Stimulated activated CD8-positive, alpha-beta memory T cell treated with anti-CD3 and anti-CD28 coated beads, Interleukin-4, amount 100 ng/mL, for 24 hours (primary cell): Measurements from ENCODE around the gene SIM2.

Experiments used
- DNase-seq: peaks from one replicate; pipeline ENCODE4 v3.0.0-alpha.2; 2020; ENCODE audit warnings: low read depth

SIM2 gene

DNA sequence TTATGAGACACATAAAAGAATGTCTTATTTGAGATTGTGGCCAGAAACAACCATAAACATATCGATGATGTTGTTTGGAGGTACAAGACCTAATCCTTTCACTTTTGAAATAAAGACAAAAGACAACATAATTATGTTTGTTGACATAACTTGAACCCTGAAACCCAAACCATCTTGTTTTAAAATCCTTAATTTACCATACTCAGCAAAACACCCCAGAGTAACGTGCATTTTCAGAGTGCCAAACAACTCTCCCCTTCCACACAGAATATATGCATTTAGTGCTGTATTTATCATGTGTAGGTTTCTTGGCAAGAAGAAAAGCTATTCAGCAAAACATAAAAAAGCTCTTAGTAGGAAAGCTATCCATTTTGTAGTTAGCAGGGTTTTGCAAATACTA lies 17.5 kb downstream of the SIM2 start:
- DNase-seq = no peak

DNA sequence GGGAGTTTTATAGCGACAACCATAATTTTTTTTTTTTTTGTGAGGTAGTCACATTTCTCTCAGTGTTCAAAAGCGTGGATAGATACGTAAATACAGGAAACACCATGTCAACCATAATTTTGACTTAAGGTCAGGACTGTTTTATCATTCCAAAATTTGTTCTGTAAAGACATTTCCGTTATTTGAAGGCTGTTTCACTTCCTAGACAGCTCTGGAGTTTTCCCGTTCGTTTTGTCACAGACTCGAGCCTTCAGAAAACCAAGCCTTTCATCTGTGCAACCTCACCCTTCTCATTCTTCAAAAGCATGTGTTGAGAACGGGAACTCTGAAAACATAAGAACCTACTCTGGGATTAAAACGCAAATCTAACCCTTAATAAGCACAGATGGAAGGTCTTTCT lies 17.9 kb downstream of the SIM2 start:
- no peak for DNase-seq

DNA sequence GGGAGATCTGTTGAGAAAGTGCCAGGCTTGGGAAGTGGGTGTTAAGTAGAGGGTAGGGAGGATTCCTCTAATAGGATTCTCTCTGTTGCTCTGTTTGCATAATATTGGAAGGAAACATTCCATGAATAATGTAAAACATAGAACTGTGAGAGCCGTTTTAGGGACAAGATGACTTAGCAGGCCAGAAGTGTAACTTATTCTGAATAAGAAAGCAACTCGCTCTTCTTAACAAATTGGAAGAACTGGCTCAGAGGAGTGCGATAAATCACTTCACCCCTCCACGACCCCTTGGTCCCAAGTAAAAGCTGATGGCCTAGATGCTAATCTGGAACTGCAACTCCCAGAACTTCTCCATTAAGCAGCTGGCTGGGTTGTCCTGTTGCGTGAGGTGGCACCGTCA lies 19.1 kb downstream of the SIM2 start:
- DNase-seq = no peak

DNA sequence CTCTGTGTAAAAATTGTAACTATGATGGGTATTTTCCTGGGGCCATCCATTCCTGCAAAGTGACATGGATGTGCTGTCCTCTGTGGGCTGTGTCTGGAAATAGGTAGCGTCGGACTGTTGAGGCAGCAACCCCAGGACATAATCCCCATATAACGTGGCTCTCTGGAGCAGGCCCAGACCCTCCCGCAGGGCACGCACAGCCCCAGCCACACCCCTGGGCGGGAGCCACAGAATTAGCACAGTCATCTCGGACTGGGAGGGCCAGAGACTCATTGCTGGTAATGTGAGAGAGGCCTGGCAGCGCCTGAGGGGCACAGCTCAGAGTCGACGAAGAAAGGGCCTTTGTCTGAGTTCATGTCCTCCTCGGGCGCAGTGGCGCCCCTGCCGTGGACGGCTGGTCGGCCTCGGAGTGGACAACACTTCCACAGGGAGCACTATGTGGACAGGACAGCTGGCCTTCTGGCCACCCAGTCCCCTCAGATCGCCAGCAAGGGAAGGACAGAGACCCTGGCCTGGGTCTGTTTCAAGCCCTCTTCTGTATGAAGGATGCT lies 20.1 kb downstream of the SIM2 start:
- DNase-seq = no peak

DNA sequence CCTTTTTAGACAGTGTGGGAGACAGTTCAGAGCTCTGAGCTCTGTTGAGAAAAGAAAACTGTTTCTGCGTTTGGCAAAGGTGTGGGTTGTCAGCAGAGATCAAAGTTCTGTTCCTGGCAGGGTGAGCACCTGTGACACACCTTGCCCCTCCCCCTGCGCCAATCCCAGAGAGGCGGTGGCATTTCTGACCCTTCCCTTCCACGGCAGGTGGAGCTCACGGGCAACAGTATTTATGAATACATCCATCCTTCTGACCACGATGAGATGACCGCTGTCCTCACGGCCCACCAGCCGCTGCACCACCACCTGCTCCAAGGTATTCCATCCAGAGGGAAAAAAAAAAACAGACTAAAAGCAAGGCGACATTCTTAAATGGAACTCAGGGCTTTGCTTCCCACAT lies 20.7 kb downstream of the SIM2 start:
- no peak for DNase-seq

- DNase-seq = no peak
Observed at GRCh38 chr21:36721817-36722216, 22.9 kb downstream of the SIM2 start.

GRCh38 chr21:36722370-36723368 lies 23.8 kb downstream of the SIM2 start:
- no peak for DNase-seq

- no peak for DNase-seq
Observed at GRCh38 chr21:36723371-36723881, 24.5 kb downstream of the SIM2 start.

DNA sequence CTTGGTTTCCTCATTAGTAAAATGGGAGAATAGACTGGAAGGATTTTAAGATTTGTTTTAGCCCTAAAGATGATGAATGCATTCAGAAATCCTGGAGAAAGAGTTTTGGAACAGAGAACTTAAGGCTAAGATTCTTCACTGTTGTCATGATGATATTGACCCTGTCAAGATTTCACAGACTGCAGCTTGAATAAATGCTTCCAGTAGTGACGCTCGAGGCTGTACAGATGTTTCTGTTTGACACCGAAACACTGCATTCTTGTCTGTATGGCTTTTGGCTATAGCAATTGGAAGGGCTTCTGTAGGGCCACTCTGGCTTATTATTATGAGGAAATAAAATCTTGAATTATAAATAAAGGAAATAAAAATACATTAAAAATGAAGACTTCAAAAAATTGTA lies 25.7 kb downstream of the SIM2 start:
- DNase-seq = no peak

- no peak for DNase-seq
Observed at GRCh38 chr21:36725793-36726386, 27.0 kb downstream of the SIM2 start.

GRCh38 chr21:36727866-36728265 lies 29.0 kb downstream of the SIM2 start:
- DNase-seq = no peak

GRCh38 chr21:36728371-36729111 lies 29.6 kb downstream of the SIM2 start:
- no peak for DNase-seq

DNA sequence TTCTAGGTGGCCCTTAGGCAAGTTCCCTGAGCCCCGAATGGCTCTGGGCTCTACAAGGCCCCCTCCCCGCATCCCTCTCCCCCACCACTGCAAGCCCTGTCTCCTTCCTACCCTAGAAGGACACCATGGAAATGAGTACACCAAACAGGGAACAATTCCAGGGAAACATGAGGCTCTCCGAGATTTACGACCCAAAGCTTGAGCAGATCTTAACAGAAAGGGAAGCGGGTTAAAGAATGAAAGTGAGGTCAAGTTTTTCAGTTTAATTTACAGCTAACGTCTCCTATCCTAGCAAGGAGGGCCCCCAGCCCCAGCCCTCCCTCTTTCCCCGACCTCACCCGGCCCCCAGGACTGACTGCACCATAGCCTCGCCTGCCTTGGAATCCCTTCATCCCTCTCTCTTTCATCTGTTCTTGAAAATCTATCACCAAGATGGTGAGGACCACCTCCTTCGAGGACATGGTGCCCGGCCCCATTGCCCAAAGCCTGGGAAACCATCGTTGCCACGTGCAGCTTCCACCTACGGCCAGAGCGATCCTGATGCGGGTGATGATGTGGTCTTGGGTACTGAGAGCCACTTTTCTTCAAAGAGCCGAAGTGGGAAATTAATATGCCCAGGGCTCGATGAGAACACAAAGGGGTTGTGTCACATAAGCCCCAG lies 30.5 kb downstream of the SIM2 start:
- DNase-seq = no peak

GRCh38 chr21:36730291-36731281 lies 31.7 kb downstream of the SIM2 start:
- DNase-seq = no peak

DNA sequence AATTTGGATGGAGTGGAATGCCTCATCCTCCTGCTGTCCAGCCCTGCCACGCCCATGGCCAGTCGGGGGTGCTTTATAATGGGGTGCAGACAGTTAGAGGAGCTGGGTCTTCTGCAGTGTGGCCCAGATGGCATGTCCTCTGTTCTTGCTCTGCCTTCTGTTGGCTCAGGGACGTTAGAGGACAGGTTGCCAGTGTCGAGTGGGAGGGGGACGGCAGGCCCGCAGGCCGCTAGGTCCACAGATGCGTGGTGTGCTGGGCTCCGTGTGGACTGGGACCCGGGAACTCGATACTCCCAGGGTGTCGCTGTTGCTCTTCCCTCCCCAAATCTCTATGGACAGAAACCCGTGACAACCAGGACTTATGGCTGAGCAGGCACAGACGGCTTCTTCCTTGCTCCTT lies 33.3 kb downstream of the SIM2 start:
- no peak for DNase-seq

DNA sequence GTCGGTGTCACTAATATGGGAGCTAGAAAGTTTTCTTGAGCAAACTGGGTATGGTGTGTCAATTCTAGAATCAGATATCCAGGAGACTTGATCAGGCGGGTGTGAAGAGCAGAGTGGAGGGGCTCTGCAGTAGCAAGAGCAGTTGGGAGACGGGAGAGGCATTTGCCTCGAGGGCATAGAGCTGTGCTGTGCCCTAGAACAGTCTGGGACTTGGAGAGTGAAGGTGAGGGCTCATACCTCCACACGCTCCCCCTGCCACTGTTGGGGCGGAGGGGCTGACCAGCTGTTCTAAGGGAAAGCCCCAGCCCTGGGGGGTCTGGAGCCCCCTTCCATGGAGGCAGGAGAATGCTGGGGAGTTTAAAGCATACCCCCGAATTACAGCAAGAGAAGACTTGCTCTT lies 33.8 kb downstream of the SIM2 start:
- DNase-seq = no peak

DNA sequence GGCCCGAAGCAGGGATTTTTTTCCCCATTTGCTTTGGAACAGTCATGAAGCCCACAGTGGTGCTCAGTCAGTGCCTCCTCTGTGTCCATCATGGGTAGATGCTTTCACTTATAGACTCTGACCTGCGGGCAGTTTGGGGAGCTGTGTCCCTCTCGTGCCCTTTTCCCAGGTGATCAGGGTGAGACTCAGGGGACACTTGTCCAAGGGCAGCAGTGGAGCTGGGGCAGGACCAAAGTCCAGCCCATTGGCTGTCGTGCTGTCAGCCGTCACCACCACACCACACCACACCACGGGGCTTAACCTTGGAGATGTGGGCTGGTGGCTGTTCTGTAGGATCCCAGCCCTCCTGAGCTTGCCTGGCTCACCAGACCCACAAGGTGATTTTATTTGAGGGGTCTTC lies 34.9 kb downstream of the SIM2 start:
- no peak for DNase-seq

- DNase-seq = no peak
Observed at GRCh38 chr21:36734367-36735200, 35.7 kb downstream of the SIM2 start.

DNA sequence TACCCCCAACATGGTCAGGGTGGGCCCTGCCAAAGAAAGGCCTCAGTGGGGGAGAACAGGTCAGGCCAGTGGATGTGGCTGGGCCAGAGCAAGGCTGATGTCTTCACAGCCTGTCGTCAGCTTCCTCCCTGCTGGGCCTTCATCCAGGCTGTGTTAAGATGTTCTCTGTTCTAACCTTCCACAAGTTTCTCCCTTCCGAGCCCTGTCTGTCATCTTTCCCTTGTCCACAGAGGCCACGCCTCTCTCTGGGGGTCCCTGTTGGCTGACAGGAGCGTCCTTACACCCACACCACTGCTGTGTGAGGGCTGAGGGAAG lies 36.2 kb downstream of the SIM2 start:
- no peak for DNase-seq
